Erythroblast (primary cell): ENCODE data around the gene LRRC8C.

Experiments
- GATA1 ChIP-seq: IDR thresholded peaks from 2 replicates; pipeline ENCODE4 v1.6.1; 2011; ENCODE audit warnings: low read depth, mild to moderate bottlenecking, control low read depth, low read length, moderate library complexity
- POLR2A ChIP-seq: IDR thresholded peaks from 2 replicates; pipeline ENCODE4 v1.6.1; 2011; ENCODE audit warnings: mild to moderate bottlenecking, low read length

- TF ChIP-seq POLR2A = no peak
- no peak for TF ChIP-seq GATA1
These were observed 13.3 kb downstream of the LRRC8C start for GRCh38 chr1:89646259-89646658.
